GM19193 (cell line): ENCODE data around the gene IL34.

Experiments used
- POLR2A ChIP-seq: IDR thresholded peaks from 4 replicates; pipeline ENCODE4 v1.6.1; 2011; ENCODE audit not compliant: insufficient read depth, insufficient read length; ENCODE audit errors: extremely low read depth

IL34 gene

GRCh38 chr16:70705056-70705455, 58.7 kb downstream of the IL34 start:
- no peak for TF ChIP-seq POLR2A

- no peak for TF ChIP-seq POLR2A
These were observed 60.6 kb downstream of the IL34 start for GRCh38 chr16:70706948-70707465.

- no peak for TF ChIP-seq POLR2A
These were observed 62.2 kb downstream of the IL34 start for GRCh38 chr16:70708366-70709246.

GRCh38 chr16:70709457-70709856, 63.1 kb downstream of the IL34 start:
- no peak for TF ChIP-seq POLR2A

- no peak for TF ChIP-seq POLR2A
These were observed 63.6 kb downstream of the IL34 start for GRCh38 chr16:70709942-70710341.
